ENCODE measurements around the gene GDF10.
A peak's percentile ranks its signal among the peaks of the same experiment; 100 is the strongest.

The GDF10 gene

GRCh38 chr10:47336387-47337134 is 36.6 kb downstream of the GDF10 start:
- no peak for DNase-seq

- no peak for DNase-seq
Measured at GRCh38 chr10:47337310-47337709, 37.3 kb downstream of the GDF10 start.

- DNase-seq, result no peak
Measured at GRCh38 chr10:47339186-47339735, 39.3 kb downstream of the GDF10 start.

GRCh38 chr10:47339759-47340607 is 40.0 kb downstream of the GDF10 start:
- no peak for DNase-seq

GRCh38 chr10:47340608-47341170 is 40.7 kb downstream of the GDF10 start:
- DNase-seq, result peak; percentile 90

- DNase-seq, result no peak
Measured at GRCh38 chr10:47344996-47345870, 45.2 kb downstream of the GDF10 start.

GRCh38 chr10:47346581-47347302 is 46.7 kb downstream of the GDF10 start:
- no peak for DNase-seq

- DNase-seq, result no peak
Measured at GRCh38 chr10:47347303-47347675, 47.3 kb downstream of the GDF10 start.

GRCh38 chr10:47348138-47348651 is 48.2 kb downstream of the GDF10 start, which contains the start of gene RBP3:
Gene RBP3 (plus strand): TSS chr10:47348363. CDS start chr10:47348485, 122 bp downstream.
- no peak for DNase-seq

- no peak for DNase-seq
Measured at GRCh38 chr10:47348661-47349470, 48.9 kb downstream of the GDF10 start.

- DNase-seq, result no peak
Measured at GRCh38 chr10:47349516-47349915, 49.5 kb downstream of the GDF10 start.

- DNase-seq, result no peak
Measured at GRCh38 chr10:47349941-47350371, 50.0 kb downstream of the GDF10 start.

GRCh38 chr10:47350671-47351640 is 51.0 kb downstream of the GDF10 start:
- no peak for DNase-seq

- DNase-seq, result no peak
Measured at GRCh38 chr10:47351899-47352815, 52.2 kb downstream of the GDF10 start.

GRCh38 chr10:47353351-47353750 is 53.4 kb downstream of the GDF10 start:
- no peak for DNase-seq

GRCh38 chr10:47354165-47354564 is 54.2 kb downstream of the GDF10 start:
- no peak for DNase-seq

GRCh38 chr10:47354900-47355299 is 54.9 kb downstream of the GDF10 start:
- DNase-seq, result no peak

- no peak for DNase-seq
Measured at GRCh38 chr10:47356708-47357107, 56.7 kb downstream of the GDF10 start.

Measured in activated CD8-positive, alpha-beta memory T cell treated with anti-CD3 and anti-CD28 coated beads for 24 hours (primary cell).